Fibroblast of lung (primary cell): ENCODE data around the gene MGAT5.

Experiments
- CTCF ChIP-seq, 2 donors: IDR thresholded peaks in 1 of 2; conservative IDR thresholded peaks in 1 of 2; 1 replicate in 1 of 2; 2 replicates in 1 of 2; pipeline ENCODE4 v1.5.1; 2011 to 2012; ENCODE audit warnings: low read length in 2 of 2, control low read depth in 1 of 2, inconsistent platforms in 1 of 2, low read depth in 1 of 2, mild to moderate bottlenecking in 1 of 2
- EZH2 ChIP-seq: IDR thresholded peaks from 2 replicates; pipeline ENCODE4 v1.5.1; 2012; ENCODE audit warnings: low read length, control low read depth, mild to moderate bottlenecking; ENCODE audit errors: missing control alignments

DNA sequence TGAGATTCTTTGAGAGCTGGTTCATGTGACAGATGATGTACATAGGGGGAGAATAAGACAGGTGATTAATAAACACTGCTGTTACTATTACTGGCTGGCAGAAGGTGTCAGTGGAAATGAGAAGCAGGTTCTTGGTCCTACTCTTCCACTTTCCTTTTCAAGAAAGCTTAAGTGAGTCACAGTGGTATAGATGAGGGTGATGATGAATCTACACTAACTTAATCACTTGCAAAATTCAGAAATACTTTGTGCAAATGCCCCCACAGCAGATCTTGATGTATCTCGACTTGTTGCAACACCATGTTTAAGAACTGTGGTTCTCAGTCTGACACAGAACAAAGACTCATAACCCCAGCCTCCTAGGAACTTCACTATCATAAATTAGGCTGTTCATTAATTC is 35.9 kb upstream of the MGAT5 start:
- no peak for TF ChIP-seq CTCF (conservative IDR thresholded peaks at IDR 0.05 in 1 of 2, IDR thresholded peaks at IDR 0.05 in 1 of 2; ENCODE audit: low read depth in 1 of 2, low read length in 2 of 2)
- TF ChIP-seq EZH2 = no peak
